ENCODE measurements around the gene ID2.

ID2 gene

GRCh38 chr2:8680822-8681760 lies 765 bp upstream of the ID2 start:
- Mint-ChIP-seq H3K9me3 (no peaks in the 10 kb centered on the region), H3K4me1 (peaks cover 49% of the 10 kb centered on the region), H3K4me3 (peak overlapping the region; percentile 87), H3K27me3 (peaks cover 27% of the 10 kb centered on the region), H3K36me3 (ENCODE audit: low read depth) (peaks cover 27% of the 10 kb centered on the region), H3K27ac (peak overlapping the region; percentile 80)
- ATAC-seq, result peak; percentile 6
- peak; percentile 74 for DNase-seq

- DNase-seq, result peak; percentile 45
- H3K9me3 Mint-ChIP-seq, result no peaks in the 10 kb centered on the region
- peaks cover 27% of the 10 kb centered on the region for H3K36me3 Mint-ChIP-seq (ENCODE audit: low read depth)
- H3K4me1 Mint-ChIP-seq, result peaks cover 38% of the 10 kb centered on the region
- peak overlapping the region; percentile 89 for H3K27ac Mint-ChIP-seq
- ATAC-seq, result no peak
- H3K4me3 Mint-ChIP-seq, result peak overlapping the region; percentile 93
- H3K27me3 Mint-ChIP-seq, result peaks cover 10% of the 10 kb centered on the region
These were observed 1.1 kb downstream of the ID2 start for GRCh38 chr2:8682719-8683667.

- Mint-ChIP-seq H3K4me3 (peak overlapping the region; percentile 93), H3K4me1 (peaks cover 30% of the 10 kb centered on the region), H3K36me3 (ENCODE audit: low read depth) (peaks cover 27% of the 10 kb centered on the region), H3K27me3 (peaks cover 7% of the 10 kb centered on the region), H3K9me3 (no peaks in the 10 kb centered on the region), H3K27ac (peak overlapping the region; percentile 95)
- ATAC-seq, result peak; percentile 11
- no peak for DNase-seq
These were observed 2.7 kb downstream of the ID2 start for GRCh38 chr2:8684540-8684877.

GRCh38 chr2:8684878-8685696 lies 3.2 kb downstream of the ID2 start:
- H3K36me3 Mint-ChIP-seq (ENCODE audit: low read depth), result peaks cover 27% of the 10 kb centered on the region
- H3K27ac Mint-ChIP-seq, result peak overlapping the region; percentile 95
- peaks cover 24% of the 10 kb centered on the region for H3K4me1 Mint-ChIP-seq
- peak; percentile 65 for DNase-seq
- H3K9me3 Mint-ChIP-seq, result no peaks in the 10 kb centered on the region
- H3K4me3 Mint-ChIP-seq, result peak overlapping the region; percentile 93
- ATAC-seq, result peak; percentile 9
- H3K27me3 Mint-ChIP-seq, result peaks cover 5% of the 10 kb centered on the region

- H3K4me3 Mint-ChIP-seq, result peak overlapping the region; percentile 54
- peaks cover 17% of the 10 kb centered on the region for H3K4me1 Mint-ChIP-seq
- peaks cover 27% of the 10 kb centered on the region for H3K36me3 Mint-ChIP-seq (ENCODE audit: low read depth)
- H3K27ac Mint-ChIP-seq, result no peak overlapping the region
- peaks cover 5% of the 10 kb centered on the region for H3K27me3 Mint-ChIP-seq
- ATAC-seq, result peak; percentile 34
- peak; percentile 88 for DNase-seq
- H3K9me3 Mint-ChIP-seq, result no peaks in the 10 kb centered on the region
These were observed 4.0 kb downstream of the ID2 start for GRCh38 chr2:8685697-8686358.

- Mint-ChIP-seq H3K27me3 (peaks cover 25% of the 10 kb centered on the region), H3K9me3 (no peaks in the 10 kb centered on the region), H3K27ac (no peak overlapping the region), H3K4me1 (peaks cover 4% of the 10 kb centered on the region), H3K36me3 (ENCODE audit: low read depth) (no peaks in the 10 kb centered on the region), H3K4me3 (no peak overlapping the region)
- no peak for DNase-seq
- no peak for ATAC-seq
These were observed 10.1 kb downstream of the ID2 start for GRCh38 chr2:8691859-8692437.

GRCh38 chr2:8692783-8693156 lies 10.9 kb downstream of the ID2 start:
- DNase-seq, result no peak
- Mint-ChIP-seq H3K9me3 (no peaks in the 10 kb centered on the region), H3K27ac (no peak overlapping the region), H3K27me3 (peaks cover 25% of the 10 kb centered on the region), H3K36me3 (ENCODE audit: low read depth) (no peaks in the 10 kb centered on the region), H3K4me3 (no peak overlapping the region), H3K4me1 (peaks cover 4% of the 10 kb centered on the region)
- no peak for ATAC-seq

GRCh38 chr2:8693157-8693821 lies 11.4 kb downstream of the ID2 start:
- H3K4me1 Mint-ChIP-seq, result peaks cover 4% of the 10 kb centered on the region
- peaks cover 25% of the 10 kb centered on the region for H3K27me3 Mint-ChIP-seq
- H3K9me3 Mint-ChIP-seq, result no peaks in the 10 kb centered on the region
- no peaks in the 10 kb centered on the region for H3K36me3 Mint-ChIP-seq (ENCODE audit: low read depth)
- no peak overlapping the region for H3K27ac Mint-ChIP-seq
- DNase-seq (peak; percentile 70), ATAC-seq (peak; percentile 51)
- no peak overlapping the region for H3K4me3 Mint-ChIP-seq

GRCh38 chr2:8694737-8695136 lies 12.9 kb downstream of the ID2 start:
- no peaks in the 10 kb centered on the region for H3K9me3 Mint-ChIP-seq
- H3K4me3 Mint-ChIP-seq, result no peak overlapping the region
- DNase-seq, result no peak

GRCh38 chr2:8697190-8697589 lies 15.3 kb downstream of the ID2 start:
- no peaks in the 10 kb centered on the region for H3K36me3 Mint-ChIP-seq (ENCODE audit: low read depth)
- peaks cover 9% of the 10 kb centered on the region for H3K27me3 Mint-ChIP-seq
- H3K4me3 Mint-ChIP-seq, result no peak overlapping the region
- no peak for DNase-seq
- H3K4me1 Mint-ChIP-seq, result peaks cover 4% of the 10 kb centered on the region
- H3K9me3 Mint-ChIP-seq, result no peaks in the 10 kb centered on the region
- H3K27ac Mint-ChIP-seq, result no peak overlapping the region
- no peak for ATAC-seq

More at GRCh38 chr2:8694737-8695136, 12.9 kb downstream of the ID2 start:
- peaks cover 21% of the 10 kb centered on the region for H3K27me3 Mint-ChIP-seq
- H3K36me3 Mint-ChIP-seq (ENCODE audit: low read depth), result no peaks in the 10 kb centered on the region
- no peak for ATAC-seq
- H3K4me1 Mint-ChIP-seq, result peaks cover 4% of the 10 kb centered on the region
- no peak overlapping the region for H3K27ac Mint-ChIP-seq

- Mint-ChIP-seq H3K36me3 (ENCODE audit: low read depth) (no peaks in the 10 kb centered on the region), H3K9me3 (no peaks in the 10 kb centered on the region), H3K4me3 (no peak overlapping the region), H3K27me3 (no peaks in the 10 kb centered on the region), H3K27ac (no peak overlapping the region), H3K4me1 (no peaks in the 10 kb centered on the region)
- ATAC-seq (no peak), DNase-seq (no peak)
These were observed 18.0 kb downstream of the ID2 start for GRCh38 chr2:8699839-8700238.

- H3K4me3 Mint-ChIP-seq, result no peak overlapping the region
These were observed 20.0 kb downstream of the ID2 start for GRCh38 chr2:8701681-8702379.

More at GRCh38 chr2:8701681-8702379, 20.0 kb downstream of the ID2 start:
- DNase-seq, result no peak
- no peak for ATAC-seq
- Mint-ChIP-seq H3K4me1 (no peaks in the 10 kb centered on the region), H3K9me3 (no peaks in the 10 kb centered on the region), H3K27ac (no peak overlapping the region), H3K36me3 (ENCODE audit: low read depth) (no peaks in the 10 kb centered on the region), H3K27me3 (no peaks in the 10 kb centered on the region)
